Activated naive CD8-positive, alpha-beta T cell (primary cell): ENCODE results near the gene SLC22A14.

Source experiments
- H3K27ac Mint-ChIP-seq: one replicate; pipeline ENCODE4 v1.8.0; 2021; ENCODE audit warnings: mixed read lengths
- H3K27me3 Mint-ChIP-seq: one replicate; pipeline ENCODE4 v1.8.0; 2021; ENCODE audit warnings: mixed read lengths
- H3K36me3 Mint-ChIP-seq: one replicate; pipeline ENCODE4 v1.8.0; 2021; ENCODE audit warnings: mixed read lengths
- H3K4me1 Mint-ChIP-seq: one replicate; pipeline ENCODE4 v1.8.0; 2021; ENCODE audit warnings: low read depth, mixed read lengths
- H3K4me3 Mint-ChIP-seq: one replicate; pipeline ENCODE4 v1.8.0; 2021; ENCODE audit warnings: mild to moderate bottlenecking, mixed read lengths
- H3K9me3 Mint-ChIP-seq: one replicate; pipeline ENCODE4 v1.8.0; 2021; ENCODE audit warnings: low read depth, mixed read lengths

The SLC22A14 gene

GRCh38 chr3:38264779-38265178 lies 17.3 kb upstream of the SLC22A14 start:
- Mint-ChIP-seq H3K4me1 (peaks cover 24% of the 10 kb centered on the region), H3K9me3 (no peaks in the 10 kb centered on the region), H3K36me3 (peaks cover 12% of the 10 kb centered on the region), H3K27ac (no peak overlapping the region), H3K27me3 (no peaks in the 10 kb centered on the region), H3K4me3 (no peak overlapping the region)

DNA sequence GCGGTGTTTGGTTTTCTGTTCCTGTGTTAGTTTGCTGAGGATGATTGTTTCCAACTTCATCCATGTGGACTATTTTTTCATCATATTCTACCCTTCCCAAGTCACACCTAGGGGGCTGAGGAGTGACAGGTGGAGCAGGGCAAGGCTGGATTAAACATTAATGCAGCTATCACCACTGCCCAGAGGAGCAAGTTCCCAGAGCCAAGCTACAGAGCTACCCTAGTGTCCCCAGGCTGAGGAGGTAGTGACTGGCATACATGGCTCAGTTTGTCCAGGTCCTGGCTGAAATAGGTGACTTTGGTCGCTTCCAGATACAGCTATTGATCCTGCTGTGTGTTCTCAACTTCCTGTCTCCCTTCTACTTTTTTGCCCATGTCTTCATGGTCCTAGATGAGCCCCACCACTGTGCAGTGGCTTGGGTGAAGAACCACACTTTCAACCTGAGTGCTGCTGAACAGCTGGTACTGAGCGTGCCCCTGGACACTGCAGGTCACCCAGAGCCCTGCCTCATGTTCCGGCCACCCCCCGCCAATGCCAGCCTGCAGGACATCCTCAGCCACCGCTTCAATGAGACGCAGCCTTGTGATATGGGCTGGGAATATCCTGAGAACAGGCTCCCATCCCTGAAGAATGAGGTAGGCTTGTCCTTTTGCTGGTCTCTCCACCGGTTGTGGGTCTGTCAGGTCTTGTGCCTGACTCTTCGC lies 16.3 kb upstream of the SLC22A14 start, which contains the start of gene SLC22A13:
SLC22A13 (plus strand) TSS at position 209 of the 704 bp plus-strand sequence; CDS start at position 258, 49 bp downstream.
- Mint-ChIP-seq H3K4me1 (peaks cover 17% of the 10 kb centered on the region), H3K36me3 (peaks cover 14% of the 10 kb centered on the region), H3K4me3 (no peak within 1 kb of the TSS), H3K9me3 (no peaks in the 10 kb centered on the region), H3K27me3 (no peaks in the 10 kb centered on the region), H3K27ac (no peak within 1 kb of the TSS)

DNA sequence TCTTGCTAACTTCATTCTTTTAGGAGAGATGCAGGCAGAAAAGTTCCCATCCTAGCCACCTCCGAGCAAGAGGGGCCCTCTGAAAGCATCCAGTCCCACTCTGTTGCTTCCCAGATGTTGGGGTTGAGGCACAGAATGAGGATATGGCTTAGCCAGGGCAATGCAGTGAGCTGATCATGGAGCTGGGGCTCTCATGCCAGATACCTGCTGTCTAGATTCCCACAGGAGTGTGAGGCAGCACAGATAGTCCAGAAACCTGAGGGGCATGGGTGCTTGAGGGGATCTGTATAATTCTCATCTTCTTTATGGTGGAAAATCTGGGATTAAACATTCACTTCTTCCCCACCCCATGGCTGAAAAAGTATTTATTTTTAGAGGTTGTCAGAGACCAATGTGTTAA lies 15.3 kb upstream of the SLC22A14 start:
- no peaks in the 10 kb centered on the region for H3K27me3 Mint-ChIP-seq
- no peak overlapping the region for H3K27ac Mint-ChIP-seq
- H3K4me3 Mint-ChIP-seq = no peak overlapping the region
- H3K9me3 Mint-ChIP-seq = no peaks in the 10 kb centered on the region
- peaks cover 17% of the 10 kb centered on the region for H3K4me1 Mint-ChIP-seq
- peaks cover 13% of the 10 kb centered on the region for H3K36me3 Mint-ChIP-seq

DNA sequence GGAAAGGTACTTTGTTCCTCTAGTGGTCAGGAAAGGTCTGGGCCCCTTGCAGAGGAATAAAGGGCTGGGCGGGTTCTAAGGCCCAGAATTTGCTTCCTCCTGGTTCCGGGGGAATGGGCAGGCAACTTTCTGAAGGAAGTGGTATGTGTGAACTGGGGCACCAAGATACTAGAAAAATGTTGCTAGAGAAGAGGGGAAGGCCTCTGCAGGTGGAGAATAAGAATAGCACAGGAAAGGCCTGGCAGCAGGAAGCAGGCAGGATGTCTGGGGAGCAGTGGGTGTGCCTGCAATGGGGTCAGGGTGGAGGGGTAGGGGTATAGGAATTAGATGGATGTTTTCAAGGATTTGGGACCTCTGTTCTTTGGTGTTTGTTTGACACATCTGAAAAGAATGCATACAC lies 14.4 kb upstream of the SLC22A14 start:
- no peaks in the 10 kb centered on the region for H3K27me3 Mint-ChIP-seq
- H3K27ac Mint-ChIP-seq = peak overlapping the region; percentile 5
- H3K36me3 Mint-ChIP-seq = peaks cover 10% of the 10 kb centered on the region
- peaks cover 17% of the 10 kb centered on the region for H3K4me1 Mint-ChIP-seq
- no peak overlapping the region for H3K4me3 Mint-ChIP-seq
- H3K9me3 Mint-ChIP-seq = no peaks in the 10 kb centered on the region

- peaks cover 17% of the 10 kb centered on the region for H3K4me1 Mint-ChIP-seq
- H3K36me3 Mint-ChIP-seq = peaks cover 10% of the 10 kb centered on the region
- H3K4me3 Mint-ChIP-seq = no peak overlapping the region
- no peaks in the 10 kb centered on the region for H3K9me3 Mint-ChIP-seq
- no peak overlapping the region for H3K27ac Mint-ChIP-seq
- H3K27me3 Mint-ChIP-seq = no peaks in the 10 kb centered on the region
Measured at GRCh38 chr3:38268087-38268486, 14.0 kb upstream of the SLC22A14 start.

DNA sequence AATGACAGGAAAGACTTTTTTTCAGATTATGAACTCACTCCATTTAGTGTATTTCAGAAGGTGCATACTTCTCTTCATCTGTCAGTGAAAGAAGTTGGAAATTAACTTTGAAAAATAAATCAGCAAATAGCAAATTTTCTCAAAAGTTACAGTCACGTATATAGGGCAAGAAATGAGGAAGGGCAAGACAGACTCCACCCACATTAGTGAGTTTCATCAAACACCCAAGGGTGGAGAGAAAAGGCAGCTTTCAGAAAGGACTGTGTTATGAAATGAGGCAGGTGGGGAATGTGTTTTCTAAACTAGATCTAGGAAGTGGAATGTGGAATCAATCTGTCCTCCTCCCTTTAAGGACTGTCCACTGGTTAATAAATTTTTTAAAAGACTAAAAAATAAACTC lies 13.6 kb upstream of the SLC22A14 start:
- Mint-ChIP-seq H3K27ac (no peak overlapping the region), H3K9me3 (no peaks in the 10 kb centered on the region), H3K4me3 (no peak overlapping the region), H3K36me3 (peaks cover 10% of the 10 kb centered on the region), H3K27me3 (no peaks in the 10 kb centered on the region), H3K4me1 (peaks cover 15% of the 10 kb centered on the region)

DNA sequence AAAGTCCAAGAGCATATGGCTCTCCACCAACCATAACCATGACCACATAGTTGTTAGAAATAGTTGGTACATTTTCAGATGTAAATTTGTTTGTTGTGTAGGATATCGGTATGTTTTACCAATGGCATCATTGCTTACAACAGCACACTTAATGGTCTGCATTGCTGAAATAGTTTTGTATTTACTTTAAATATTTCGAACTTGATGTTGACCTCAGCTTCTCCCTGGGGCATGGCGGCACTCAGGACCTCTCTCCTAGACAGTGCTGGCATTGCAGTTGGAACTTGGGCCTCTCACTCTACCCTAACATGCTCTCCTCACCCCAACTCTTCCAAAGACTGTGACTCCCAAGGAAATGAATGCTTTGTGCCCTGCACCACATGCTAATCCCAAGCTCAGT lies 11.5 kb upstream of the SLC22A14 start:
- no peak overlapping the region for H3K27ac Mint-ChIP-seq
- no peak overlapping the region for H3K4me3 Mint-ChIP-seq
- H3K4me1 Mint-ChIP-seq = peaks cover 6% of the 10 kb centered on the region
- no peaks in the 10 kb centered on the region for H3K9me3 Mint-ChIP-seq
- no peaks in the 10 kb centered on the region for H3K27me3 Mint-ChIP-seq
- H3K36me3 Mint-ChIP-seq = peaks cover 14% of the 10 kb centered on the region

- Mint-ChIP-seq H3K9me3 (no peaks in the 10 kb centered on the region), H3K4me3 (no peak overlapping the region), H3K27me3 (no peaks in the 10 kb centered on the region), H3K27ac (no peak overlapping the region), H3K36me3 (peaks cover 16% of the 10 kb centered on the region), H3K4me1 (peaks cover 6% of the 10 kb centered on the region)
Measured at GRCh38 chr3:38271553-38271952, 10.5 kb upstream of the SLC22A14 start.

- H3K27ac Mint-ChIP-seq = no peak overlapping the region
- H3K36me3 Mint-ChIP-seq = peaks cover 13% of the 10 kb centered on the region
- no peaks in the 10 kb centered on the region for H3K9me3 Mint-ChIP-seq
- no peak overlapping the region for H3K4me3 Mint-ChIP-seq
- H3K4me1 Mint-ChIP-seq = no peaks in the 10 kb centered on the region
- no peaks in the 10 kb centered on the region for H3K27me3 Mint-ChIP-seq
Measured at GRCh38 chr3:38274864-38275649, 7.0 kb upstream of the SLC22A14 start.

GRCh38 chr3:38275658-38276057 lies 6.4 kb upstream of the SLC22A14 start:
- H3K27me3 Mint-ChIP-seq = no peaks in the 10 kb centered on the region
- no peaks in the 10 kb centered on the region for H3K9me3 Mint-ChIP-seq
- H3K27ac Mint-ChIP-seq = no peak overlapping the region
- peaks cover 8% of the 10 kb centered on the region for H3K36me3 Mint-ChIP-seq
- H3K4me1 Mint-ChIP-seq = no peaks in the 10 kb centered on the region
- no peak overlapping the region for H3K4me3 Mint-ChIP-seq

GRCh38 chr3:38276081-38276916 lies 5.8 kb upstream of the SLC22A14 start:
- H3K4me3 Mint-ChIP-seq = no peak overlapping the region
- H3K9me3 Mint-ChIP-seq = no peaks in the 10 kb centered on the region
- no peaks in the 10 kb centered on the region for H3K4me1 Mint-ChIP-seq
- H3K27me3 Mint-ChIP-seq = no peaks in the 10 kb centered on the region
- peaks cover 5% of the 10 kb centered on the region for H3K36me3 Mint-ChIP-seq
- H3K27ac Mint-ChIP-seq = no peak overlapping the region

GRCh38 chr3:38276917-38277630 lies 5.0 kb upstream of the SLC22A14 start:
- Mint-ChIP-seq H3K9me3 (no peaks in the 10 kb centered on the region), H3K27ac (no peak overlapping the region), H3K36me3 (peaks cover 5% of the 10 kb centered on the region), H3K4me1 (no peaks in the 10 kb centered on the region), H3K27me3 (no peaks in the 10 kb centered on the region), H3K4me3 (no peak overlapping the region)

GRCh38 chr3:38278841-38279240 lies 3.3 kb upstream of the SLC22A14 start:
- H3K4me1 Mint-ChIP-seq = no peaks in the 10 kb centered on the region
- H3K9me3 Mint-ChIP-seq = no peaks in the 10 kb centered on the region
- H3K36me3 Mint-ChIP-seq = peaks cover 5% of the 10 kb centered on the region
- H3K27me3 Mint-ChIP-seq = no peaks in the 10 kb centered on the region
- H3K27ac Mint-ChIP-seq = no peak overlapping the region
- H3K4me3 Mint-ChIP-seq = no peak overlapping the region
